Glomerular visceral epithelial cell (primary cell): ENCODE data around the gene PIGT.
A peak's percentile ranks its signal among the peaks of the same experiment; 100 is the strongest.

Source experiments
- DNase-seq: peaks from one replicate; pipeline ENCODE4 v3.0.0-alpha.2; 2016; ENCODE audit errors: extremely low spot score

Gene PIGT

GRCh38 chr20:45427236-45428149, 11.6 kb downstream of the PIGT start:
- DNase-seq = no peak

GRCh38 chr20:45429618-45430017, 13.7 kb downstream of the PIGT start:
- DNase-seq = no peak

- DNase-seq = no peak
These were observed 16.4 kb downstream of the PIGT start for GRCh38 chr20:45432294-45432693.

GRCh38 chr20:45433316-45433715, 17.4 kb downstream of the PIGT start:
- peak; percentile 68 for DNase-seq

- no peak for DNase-seq
These were observed 18.0 kb downstream of the PIGT start for GRCh38 chr20:45433976-45434375.

GRCh38 chr20:45436732-45437485, 21.0 kb downstream of the PIGT start:
- DNase-seq = peak; percentile 93

- DNase-seq = no peak
These were observed 24.5 kb downstream of the PIGT start for GRCh38 chr20:45440424-45440823.

- DNase-seq = no peak
These were observed 25.1 kb downstream of the PIGT start for GRCh38 chr20:45440891-45441685.

- no peak for DNase-seq
These were observed 25.8 kb downstream of the PIGT start for GRCh38 chr20:45441746-45442145.

- DNase-seq = no peak
These were observed 28.1 kb downstream of the PIGT start for GRCh38 chr20:45444050-45444449.

- DNase-seq = peak; percentile 26
These were observed 30.0 kb downstream of the PIGT start for GRCh38 chr20:45445805-45446562.

- DNase-seq = no peak
These were observed 32.3 kb downstream of the PIGT start for GRCh38 chr20:45448270-45448669.

GRCh38 chr20:45449528-45449927, 33.6 kb downstream of the PIGT start:
- DNase-seq = no peak

GRCh38 chr20:45450097-45450818, 34.3 kb downstream of the PIGT start:
- peak; percentile 37 for DNase-seq

- DNase-seq = no peak
These were observed 36.3 kb downstream of the PIGT start for GRCh38 chr20:45452238-45452637.

- no peak for DNase-seq
These were observed 37.1 kb downstream of the PIGT start for GRCh38 chr20:45452772-45453691.

GRCh38 chr20:45456632-45457031, 40.7 kb downstream of the PIGT start:
- DNase-seq = peak; percentile 35

GRCh38 chr20:45459606-45460005, 43.7 kb downstream of the PIGT start:
- peak; percentile 20 for DNase-seq

- DNase-seq = no peak
These were observed 45.3 kb downstream of the PIGT start for GRCh38 chr20:45461225-45461624.
